GM19467 (cell line): ENCODE measurements around the gene TMEM174.

Experiments used
- ATAC-seq: cut with Tn5 transposase; IDR thresholded peaks from one replicate; pipeline ENCODE4 v1.9.1; 2021; ENCODE audit warnings: mild to moderate bottlenecking, moderate library complexity; ENCODE audit not compliant: unreplicated experiment

Gene TMEM174

GRCh38 chr5:73172951-73173350 is at the start of gene TMEM174:
Gene TMEM174, plus strand, starts transcription at chr5:73173193. Its CDS starts 51 bp downstream, at chr5:73173244.
- ATAC-seq, result no peak

- ATAC-seq, result no peak
Observed at GRCh38 chr5:73125289-73125688, 47.7 kb upstream of the TMEM174 start.

- ATAC-seq, result no peak
Observed at GRCh38 chr5:73126381-73126780, 46.6 kb upstream of the TMEM174 start.

GRCh38 chr5:73126957-73127356 is 46.0 kb upstream of the TMEM174 start:
- ATAC-seq, result no peak

- ATAC-seq, result no peak
Observed at GRCh38 chr5:73129143-73129542, 43.9 kb upstream of the TMEM174 start.

- ATAC-seq, result no peak
Observed at GRCh38 chr5:73130811-73131210, 42.2 kb upstream of the TMEM174 start.

- ATAC-seq, result no peak
Observed at GRCh38 chr5:73131711-73132425, 41.1 kb upstream of the TMEM174 start.

GRCh38 chr5:73132759-73133158 is 40.2 kb upstream of the TMEM174 start:
- ATAC-seq, result no peak

- ATAC-seq, result no peak
Observed at GRCh38 chr5:73135021-73135420, 38.0 kb upstream of the TMEM174 start.

- no peak for ATAC-seq
Observed at GRCh38 chr5:73135429-73136054, 37.5 kb upstream of the TMEM174 start.

- ATAC-seq, result no peak
Observed at GRCh38 chr5:73136055-73136562, 36.9 kb upstream of the TMEM174 start.

- no peak for ATAC-seq
Observed at GRCh38 chr5:73137563-73138530, 35.1 kb upstream of the TMEM174 start.

GRCh38 chr5:73139485-73139884 is 33.5 kb upstream of the TMEM174 start:
- ATAC-seq, result no peak

GRCh38 chr5:73140801-73141200 is 32.2 kb upstream of the TMEM174 start:
- ATAC-seq, result no peak

GRCh38 chr5:73142035-73142434 is 31.0 kb upstream of the TMEM174 start:
- no peak for ATAC-seq

- no peak for ATAC-seq
Observed at GRCh38 chr5:73143716-73144115, 29.3 kb upstream of the TMEM174 start.

- ATAC-seq, result no peak
Observed at GRCh38 chr5:73149540-73149939, 23.5 kb upstream of the TMEM174 start.

GRCh38 chr5:73150876-73151275 is 22.1 kb upstream of the TMEM174 start:
- no peak for ATAC-seq

GRCh38 chr5:73151766-73152410 is 21.1 kb upstream of the TMEM174 start:
- ATAC-seq, result no peak
